Brain microvascular endothelial cell (primary cell): ENCODE results near the gene YJU2.
"Not testable (repeated sequence)": the region's sequence is repeated elsewhere in the genome, so short reads cannot be mapped to it uniquely, and the experiment has no call there.

ENCODE experiments used
- DNase-seq: peaks from one replicate; pipeline ENCODE4 v3.0.0-alpha.2; 2020
- H3K27ac ChIP-seq: fragments of 250-450 bp; sonication (Bioruptor Pico); 2 replicates; pipeline ENCODE4 v1.5.1; 2020; ENCODE audit warnings: mild to moderate bottlenecking, moderate library complexity
- H3K27me3 ChIP-seq: fragments of 250-450 bp; sonication (Bioruptor Pico); replicated peaks from 2 replicates; pipeline ENCODE4 v1.5.1; 2020; ENCODE audit warnings: mild to moderate bottlenecking
- H3K36me3 ChIP-seq: fragments of 250-450 bp; sonication (Bioruptor Pico); replicated peaks from 2 replicates; pipeline ENCODE4 v1.5.1; 2020; ENCODE audit warnings: mild to moderate bottlenecking
- H3K4me3 ChIP-seq: 2 replicates; pipeline ENCODE4 v1.5.1; 2011; ENCODE audit warnings: low read depth, mild to moderate bottlenecking, control low read depth, low read length, moderate library complexity
- in situ Hi-C: cut with HindIII; loops from 2 replicates; pipeline ENCODE4 v1.10.0; 2017; ENCODE audit warnings: low sequenced_read_pairs, low pct_ligation_motif_present
- TF ChIP-seq, protein P1 (sequence below): IDR thresholded peaks from 2 replicates; pipeline ENCODE4 v1.5.1; 2011; ENCODE audit warnings: low read depth, mild to moderate bottlenecking, moderate library complexity, low read length, control low read depth, inconsistent platforms; ENCODE audit errors: missing control alignments

YJU2 gene

DNA sequence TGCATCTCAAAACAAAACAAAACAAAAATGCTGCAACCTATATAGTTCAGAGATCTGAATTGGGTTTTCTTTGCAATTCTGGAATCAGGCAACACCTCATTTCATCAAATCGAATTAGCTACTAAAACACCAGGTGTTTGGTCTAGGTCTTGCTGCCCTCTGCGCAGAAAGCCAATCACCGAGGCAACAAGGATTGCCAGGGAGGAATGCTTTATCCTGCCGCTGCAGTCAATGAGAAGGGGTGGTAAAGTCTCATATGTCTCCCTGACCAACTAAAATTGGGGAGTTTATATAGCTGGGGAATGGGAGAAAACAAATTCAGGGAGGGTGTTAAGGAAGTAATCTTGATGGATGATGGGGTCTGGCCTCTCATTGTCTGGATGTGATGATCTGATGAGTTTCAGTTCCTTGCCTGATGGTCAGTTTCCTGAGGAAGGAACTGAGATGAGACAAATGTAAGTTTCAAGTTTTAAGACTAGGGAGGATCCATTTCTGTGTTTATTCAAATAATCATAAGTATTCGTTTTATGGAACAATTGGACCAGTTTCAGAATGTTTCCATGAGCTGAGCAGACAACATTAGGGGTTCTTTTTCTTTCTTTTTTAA lies 5.0 kb upstream of the YJU2 start:
- TF ChIP-seq, protein P1, sequence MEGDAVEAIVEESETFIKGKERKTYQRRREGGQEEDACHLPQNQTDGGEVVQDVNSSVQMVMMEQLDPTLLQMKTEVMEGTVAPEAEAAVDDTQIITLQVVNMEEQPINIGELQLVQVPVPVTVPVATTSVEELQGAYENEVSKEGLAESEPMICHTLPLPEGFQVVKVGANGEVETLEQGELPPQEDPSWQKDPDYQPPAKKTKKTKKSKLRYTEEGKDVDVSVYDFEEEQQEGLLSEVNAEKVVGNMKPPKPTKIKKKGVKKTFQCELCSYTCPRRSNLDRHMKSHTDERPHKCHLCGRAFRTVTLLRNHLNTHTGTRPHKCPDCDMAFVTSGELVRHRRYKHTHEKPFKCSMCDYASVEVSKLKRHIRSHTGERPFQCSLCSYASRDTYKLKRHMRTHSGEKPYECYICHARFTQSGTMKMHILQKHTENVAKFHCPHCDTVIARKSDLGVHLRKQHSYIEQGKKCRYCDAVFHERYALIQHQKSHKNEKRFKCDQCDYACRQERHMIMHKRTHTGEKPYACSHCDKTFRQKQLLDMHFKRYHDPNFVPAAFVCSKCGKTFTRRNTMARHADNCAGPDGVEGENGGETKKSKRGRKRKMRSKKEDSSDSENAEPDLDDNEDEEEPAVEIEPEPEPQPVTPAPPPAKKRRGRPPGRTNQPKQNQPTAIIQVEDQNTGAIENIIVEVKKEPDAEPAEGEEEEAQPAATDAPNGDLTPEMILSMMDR, result no peak
- Histone ChIP-seq H3K27ac (no peak overlapping the region), H3K27me3 (no peaks in the 10 kb centered on the region), H3K36me3 (no peaks in the 10 kb centered on the region), H3K4me3 (no peak overlapping the region)
- DNase-seq, result no peak
- in situ Hi-C loops, result no loop called here

DNA sequence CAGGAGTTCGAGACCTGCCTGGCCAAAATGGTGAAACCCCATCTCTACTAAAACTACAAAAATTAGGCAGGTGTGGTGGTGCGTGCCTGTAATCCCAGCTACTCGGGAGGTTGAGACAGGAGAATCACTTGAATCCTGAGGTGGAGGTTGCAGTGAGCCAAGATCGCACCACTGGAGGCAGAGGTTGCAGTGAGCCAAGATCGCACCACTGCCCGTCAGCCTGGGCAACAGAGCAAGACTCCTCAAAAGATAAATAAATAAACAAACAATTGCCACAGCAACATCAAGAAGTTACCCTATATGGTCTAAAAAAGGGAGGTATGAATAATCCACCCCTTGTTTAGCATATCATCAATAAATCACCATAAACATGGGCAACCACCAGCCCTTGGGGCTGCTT lies 942 bp upstream of the YJU2 start:
- in situ Hi-C loops, DNase-seq, H3K4me3 ChIP-seq, H3K27me3 ChIP-seq, H3K27ac ChIP-seq: not testable (repeated sequence)
- H3K36me3 ChIP-seq, result peaks cover 10% of the 10 kb centered on the region

DNA sequence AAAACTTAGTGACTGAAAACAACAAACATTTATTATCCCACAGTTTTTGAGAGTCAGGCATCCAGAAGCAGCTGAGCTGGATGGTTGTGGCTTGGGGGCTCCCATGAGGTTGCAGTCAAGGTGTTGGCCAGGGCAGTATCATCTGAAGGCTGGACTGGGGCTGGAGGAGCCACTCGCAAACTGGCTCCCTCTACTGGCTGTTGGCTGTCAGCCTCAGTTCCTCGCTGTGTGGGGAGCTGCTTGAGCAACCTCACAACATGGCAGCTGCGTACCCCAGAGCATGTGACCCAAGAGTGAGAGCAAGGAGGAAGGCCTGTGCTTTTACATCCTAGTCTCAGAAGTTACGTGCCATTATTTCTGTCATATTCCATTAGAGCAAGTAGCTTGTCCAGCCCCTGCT lies 9.7 kb downstream of the YJU2 start:
- Histone ChIP-seq H3K36me3 (peaks cover 27% of the 10 kb centered on the region), H3K4me3 (no peak overlapping the region), H3K27me3 (no peaks in the 10 kb centered on the region), H3K27ac (no peak overlapping the region)
- no peak for DNase-seq
- in situ Hi-C loops, result no loop called here
- TF ChIP-seq, protein P1, result peak; percentile 43

DNA sequence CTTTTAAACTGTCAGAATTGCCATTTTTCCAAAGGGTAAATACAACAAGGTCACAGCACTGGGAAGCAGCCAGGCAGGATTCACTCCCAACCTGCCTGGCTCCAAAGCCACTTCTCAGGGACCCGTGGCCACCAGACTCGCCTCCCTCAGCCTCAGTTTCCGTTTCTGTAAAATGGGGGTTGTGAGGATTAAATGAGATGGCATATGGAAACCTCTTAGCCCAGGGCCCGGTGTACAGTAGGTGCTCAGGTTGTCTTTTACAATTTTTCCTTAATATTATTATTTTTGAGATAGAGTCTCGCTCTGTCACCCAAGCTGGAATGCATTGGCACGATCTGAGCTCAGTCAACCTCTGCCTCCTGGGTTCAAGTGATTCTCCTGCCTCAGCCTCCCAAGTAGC lies 10.1 kb downstream of the YJU2 start:
- H3K27me3 ChIP-seq, result no peaks in the 10 kb centered on the region
- no peak overlapping the region for H3K27ac ChIP-seq
- TF ChIP-seq, protein P1, result no peak
- no peak overlapping the region for H3K4me3 ChIP-seq
- DNase-seq, result no peak
- peaks cover 25% of the 10 kb centered on the region for H3K36me3 ChIP-seq
- in situ Hi-C loops, result no loop called here

DNA sequence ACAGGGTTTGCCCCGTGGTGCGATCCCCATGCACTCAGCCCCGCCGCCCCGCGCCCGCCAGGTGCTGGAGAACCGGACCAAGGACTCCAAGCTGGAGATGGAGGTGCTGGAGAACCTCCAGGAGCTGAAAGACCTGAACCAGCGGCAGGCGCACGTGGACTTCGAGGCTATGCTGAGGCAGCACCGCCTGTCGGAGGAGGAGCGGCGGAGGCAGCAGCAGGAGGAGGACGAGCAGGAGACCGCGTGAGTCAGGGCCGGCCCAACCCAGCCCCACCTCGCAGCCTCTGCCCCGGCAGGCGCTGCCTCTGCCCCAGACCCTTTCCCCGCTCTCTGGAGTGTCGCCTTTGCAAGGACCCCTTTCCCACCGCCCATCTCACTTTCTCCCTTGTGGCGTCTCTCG lies 11.3 kb downstream of the YJU2 start:
- H3K27me3 ChIP-seq, result no peaks in the 10 kb centered on the region
- TF ChIP-seq, protein P1, result no peak
- in situ Hi-C loops, result no loop called here
- peaks cover 26% of the 10 kb centered on the region for H3K36me3 ChIP-seq
- no peak overlapping the region for H3K27ac ChIP-seq
- DNase-seq, result no peak
- H3K4me3 ChIP-seq, result no peak overlapping the region

DNA sequence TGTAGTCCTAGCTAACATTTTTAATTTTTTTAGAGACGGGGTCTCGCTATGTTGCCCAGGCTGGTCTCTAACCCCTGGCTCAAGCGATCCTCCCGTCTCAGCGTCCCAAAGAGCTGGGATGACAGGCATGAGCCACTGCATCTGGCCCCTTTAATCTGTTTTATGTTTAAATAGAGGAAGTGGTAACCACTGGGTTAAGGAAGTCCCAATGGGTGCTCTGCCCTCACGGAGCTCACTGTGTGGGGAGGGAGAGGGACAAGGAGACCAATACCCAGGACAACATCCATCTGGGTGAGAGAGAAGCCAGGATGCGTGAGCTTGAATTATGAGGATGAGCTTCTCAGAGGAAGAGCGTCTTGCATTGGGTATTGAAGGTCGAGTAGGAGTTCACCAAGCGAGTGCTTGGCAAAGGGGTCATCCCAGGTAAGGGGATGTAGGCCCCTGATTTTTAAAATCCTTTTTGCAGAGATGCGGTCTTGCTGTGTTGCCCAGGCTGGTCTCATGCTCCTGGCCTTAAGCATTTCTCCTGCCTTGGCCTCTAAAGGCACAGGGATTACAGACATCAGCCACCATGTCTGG lies 13.8 kb downstream of the YJU2 start:
- in situ Hi-C loops, result no loop called here
- H3K4me3 ChIP-seq, result no peak overlapping the region

More for the DNA sequence above, 13.8 kb downstream of the YJU2 start:
- H3K36me3 ChIP-seq, result peaks cover 20% of the 10 kb centered on the region
- no peak overlapping the region for H3K27ac ChIP-seq
- no peak for DNase-seq
- TF ChIP-seq, protein P1, result no peak
- no peaks in the 10 kb centered on the region for H3K27me3 ChIP-seq
